HG02884 (cell line): ENCODE measurements around the gene CD320.
A peak's percentile ranks its signal among the peaks of the same experiment; 100 is the strongest.
"Not testable (repeated sequence)": the region's sequence is repeated elsewhere in the genome, so short reads cannot be mapped to it uniquely, and the experiment has no call there.

Experiments used
- ATAC-seq: cut with Tn5 transposase; IDR thresholded peaks from one replicate; pipeline ENCODE4 v1.9.1; 2021; ENCODE audit warnings: mild to moderate bottlenecking, moderate library complexity; ENCODE audit not compliant: unreplicated experiment

CD320 gene

GRCh38 chr19:8333767-8334457 lies 25.8 kb upstream of the CD320 start:
- no peak for ATAC-seq

GRCh38 chr19:8332976-8333766 lies 25.0 kb upstream of the CD320 start:
- no peak for ATAC-seq

GRCh38 chr19:8331263-8331845 lies 23.2 kb upstream of the CD320 start:
- no peak for ATAC-seq

GRCh38 chr19:8329996-8330395 lies 21.8 kb upstream of the CD320 start:
- no peak for ATAC-seq

- ATAC-seq, result no peak
Measured at GRCh38 chr19:8325454-8325853, 17.3 kb upstream of the CD320 start.

GRCh38 chr19:8324186-8325050 lies 16.3 kb upstream of the CD320 start:
- no peak for ATAC-seq

GRCh38 chr19:8323781-8324185 lies 15.6 kb upstream of the CD320 start:
- no peak for ATAC-seq

GRCh38 chr19:8322638-8322997 lies 14.5 kb upstream of the CD320 start:
- ATAC-seq, result no peak

GRCh38 chr19:8321986-8322637 lies 14.0 kb upstream of the CD320 start:
- ATAC-seq, result no peak

- peak; percentile 79 for ATAC-seq
Measured at GRCh38 chr19:8321067-8321985, 13.2 kb upstream of the CD320 start, which contains the start of the genes NDUFA7 and RPS28. TSS of gene NDUFA7 (minus strand) at chr19:8321375. CDS start at chr19:8321358, 17 bp downstream. TSS of gene RPS28 (plus strand) at chr19:8321496. CDS start at chr19:8321531, 35 bp downstream.

GRCh38 chr19:8320564-8321066 lies 12.5 kb upstream of the CD320 start:
- ATAC-seq, result peak; percentile 26

- ATAC-seq, result no peak
Measured at GRCh38 chr19:8319807-8320520, 11.8 kb upstream of the CD320 start.

- not testable (repeated sequence) for ATAC-seq
Measured at GRCh38 chr19:8318835-8319234, 10.7 kb upstream of the CD320 start.

- ATAC-seq, result no peak
Measured at GRCh38 chr19:8316351-8317125, 8.4 kb upstream of the CD320 start.

- ATAC-seq, result not testable (repeated sequence)
Measured at GRCh38 chr19:8314981-8315640, 7.0 kb upstream of the CD320 start.

GRCh38 chr19:8311461-8312260 lies 3.5 kb upstream of the CD320 start:
- ATAC-seq, result no peak
